Body of pancreas (tissue), 4 donors: ENCODE results near the gene ALDH1A2.

Source experiments
- CTCF ChIP-seq, 7 experiments: fragments of 450-650 bp in 4 of 7; fragments of 200-600 bp in 3 of 7; sonication (generic) in 3 of 7; IDR thresholded peaks; one replicate each; pipeline ENCODE4 v1.5.1; 2016 to 2019; ENCODE audit warnings: antibody characterized with exemption in 7 of 7
- POLR2A ChIP-seq, 3 donors: fragments of 450-650 bp; IDR thresholded peaks; one replicate each; pipeline ENCODE4 v1.6.1; 2016; ENCODE audit warnings: antibody characterized with exemption in 3 of 3, mild to moderate bottlenecking in 2 of 3

GRCh38 chr15:57961919-57962318, 103.6 kb downstream of the ALDH1A2 start:
- TF ChIP-seq CTCF (IDR thresholded peaks at IDR 0.05) (no peak), POLR2A (IDR thresholded peaks at IDR 0.05) (no peak)
